B cell (primary cell): ENCODE measurements around the gene NRG2. TPM values are rescaled to one million over a fixed set of nuclear protein-coding genes. Genes with fewer than 3 reads are reported as not detected.

Experiments
- ATAC-seq: fragments of 200-7000 bp; cut with Tn5 transposase; one replicate; pipeline ENCODE4 v1.10.0; 2021; ENCODE audit warnings: low read depth, mild to moderate bottlenecking, moderate number of reproducible peaks, moderate library complexity
- CTCF ChIA-PET: fragments of 350-600 bp; sonication (Branson Sonifier 250); formaldehyde crosslinking; loops from one replicate; lab custom pipeline; 2021; ENCODE audit warnings: antibody characterized with exemption, inconsistent platforms; lab: Charles Lee
- POLR2A ChIA-PET: fragments of 350-600 bp; sonication (Branson Sonifier 250); formaldehyde crosslinking; loops from one replicate; lab custom pipeline; 2021; ENCODE audit warnings: antibody characterized with exemption; lab: Charles Lee
- DNase-seq: peaks from one replicate; pipeline ENCODE4 v3.0.0; 2013
- H2AFZ ChIP-seq: 2 replicates; pipeline ENCODE4 v1.6.1; 2012; ENCODE audit warnings: mild to moderate bottlenecking, low read depth, low read length; ENCODE audit not compliant: insufficient read depth, poor library complexity, severe bottlenecking
- H3K27ac ChIP-seq, 2 donors: 1 replicate in 1 of 2; 2 replicates in 1 of 2; pipeline ENCODE4 v1.5.1; 2012 to 2013; ENCODE audit warnings: low read length in 2 of 2, mild to moderate bottlenecking in 2 of 2, moderate library complexity in 1 of 2
- H3K27me3 ChIP-seq, 4 experiments: fragments of 200-600 bp in 1 of 4; sonication (generic) in 1 of 4; replicated peaks in 1 of 4; 1 replicate in 2 of 4; 2 replicates in 2 of 4; pipeline versions ENCODE4 v1.6.1 to v1.7.0; 2013 to 2016; ENCODE audit warnings: low read length in 3 of 4, mild to moderate bottlenecking in 2 of 4, mixed read lengths in 1 of 4, moderate library complexity in 1 of 4; ENCODE audit not compliant: insufficient read depth in 4 of 4, control insufficient read depth in 3 of 4; ENCODE audit errors: control extremely low read depth in 1 of 4
- H3K36me3 ChIP-seq, 2 experiments: replicated peaks in 1 of 2; 1 replicate in 1 of 2; 2 replicates in 1 of 2; pipeline versions ENCODE4 v1.6.1 to v1.7.1; 2013; ENCODE audit warnings: low read length in 1 of 2; ENCODE audit not compliant: insufficient read depth in 2 of 2, control insufficient read depth in 1 of 2; ENCODE audit errors: control extremely low read depth in 1 of 2, extremely low read depth in 1 of 2
- H3K4me1 ChIP-seq, 2 donors: fragments of 200-600 bp in 1 of 2; sonication (generic) in 1 of 2; 1 replicate in 1 of 2; 2 replicates in 1 of 2; pipeline versions ENCODE4 v1.5.1 to v1.6.1; 2013 to 2017; ENCODE audit warnings: low read length in 2 of 2; ENCODE audit not compliant: control insufficient read depth in 2 of 2, insufficient read depth in 2 of 2
- H3K4me2 ChIP-seq: replicated peaks from 2 replicates; pipeline ENCODE3; 2012; ENCODE audit warnings: mild to moderate bottlenecking, low read depth, low read length; ENCODE audit not compliant: poor library complexity, severe bottlenecking
- H3K4me3 ChIP-seq, 5 experiments: fragments of 200-600 bp in 1 of 5; sonication (generic) in 1 of 5; 1 replicate in 3 of 5; 2 replicates in 2 of 5; pipeline versions ENCODE4 v1.5.1 to v1.7.0; 2011 to 2016; ENCODE audit warnings: low read length in 4 of 5, mild to moderate bottlenecking in 4 of 5, low read depth in 2 of 5, control low read depth in 1 of 5, moderate library complexity in 1 of 5; ENCODE audit not compliant: insufficient read depth in 1 of 5; ENCODE audit errors: control extremely low read depth in 1 of 5, extremely low read depth in 1 of 5
- H3K79me2 ChIP-seq: fragments of 200-600 bp; sonication (generic); one replicate; pipeline ENCODE4 v1.6.0; 2016; ENCODE audit warnings: low read length; ENCODE audit not compliant: control insufficient read depth, insufficient read depth
- H3K9ac ChIP-seq: fragments of 200-600 bp; sonication (generic); 2 replicates; pipeline ENCODE4 v1.6.1; 2017; ENCODE audit warnings: mild to moderate bottlenecking, low read length, moderate library complexity
- H3K9me3 ChIP-seq, 3 donors: one replicate each; pipeline versions ENCODE4 v1.6.1 to v1.7.1; 2013; ENCODE audit warnings: low read length in 2 of 3; ENCODE audit not compliant: control insufficient read depth in 2 of 3, insufficient read depth in 1 of 3; ENCODE audit errors: control extremely low read depth in 1 of 3
- H4K20me1 ChIP-seq: 2 replicates; pipeline ENCODE4 v1.6.0; 2012; ENCODE audit warnings: mild to moderate bottlenecking, low read length; ENCODE audit not compliant: insufficient read depth, control insufficient read depth, poor library complexity, severe bottlenecking
- H3K27ac Mint-ChIP-seq: one replicate; pipeline ENCODE4 v1.8.0; 2021; ENCODE audit warnings: mixed read lengths
- H3K27me3 Mint-ChIP-seq: one replicate; pipeline ENCODE4 v1.8.0; 2021; ENCODE audit warnings: mixed read lengths
- H3K4me1 Mint-ChIP-seq: one replicate; pipeline ENCODE4 v1.8.0; 2021; ENCODE audit warnings: mixed read lengths
- H3K4me3 Mint-ChIP-seq: one replicate; pipeline ENCODE4 v1.8.0; 2021; ENCODE audit warnings: mixed read lengths
- H3K9me3 Mint-ChIP-seq: one replicate; pipeline ENCODE4 v1.8.0; 2022; ENCODE audit warnings: mixed read lengths; ENCODE audit not compliant: insufficient read depth
- CTCF ChIP-seq: fragments of 200-600 bp; IDR thresholded peaks from one replicate; pipeline ENCODE4 v1.8.0; 2022; ENCODE audit warnings: antibody characterized with exemption, mild to moderate bottlenecking
- EZH2 ChIP-seq: IDR thresholded peaks from 2 replicates; pipeline ENCODE4 v1.6.1; 2012; ENCODE audit warnings: borderline replicate concordance, low read depth, mild to moderate bottlenecking, moderate library complexity, low read length; ENCODE audit not compliant: insufficient read depth, poor library complexity, severe bottlenecking
- WGBS: methylation state at CpG from one replicate; pipeline ENCODE4 v1.1.5; 2013; ENCODE audit warnings: missing lambda C conversion rate; ENCODE audit not compliant: insufficient coverage; 5-methylcytosine and 5-hydroxymethylcytosine counted together
- intact Hi-C: fragments of 100-400 bp; cut with micrococcal nuclease; formaldehyde crosslinking; loops from one replicate; pipeline ENCODE4 v1.10.0; 2022
- polyA plus RNA-seq: library from polyadenylated mRNA; depleted of rRNA; stranded (reverse); fragments of >200 nt; gene quantifications from 2 replicates; pipeline ENCODE4 v1.2.3, GENCODE V29; 2012
- total RNA-seq, 2 donors: library from RNA; stranded (reverse); fragments of 120-200 nt in 1 of 2; gene quantifications; 1 replicate in 1 of 2; 2 replicates in 1 of 2; pipeline versions ENCODE4 v1.2.3 to v1.2.4, GENCODE V29; 2013 to 2022

Gene NRG2
- total and polyA plus RNA-seq, 2 donors (not counting 1 experiment from before 2014, with no cell fraction given), result 0.13 to 0.15 TPM

- Mint-ChIP-seq H3K9me3 (no peaks in the 10 kb centered on the region), H3K4me3 (no peak overlapping the region), H3K27ac (no peak overlapping the region), H3K4me1 (no peaks in the 10 kb centered on the region), H3K27me3 (peaks cover 61% of the 10 kb centered on the region)
- Histone ChIP-seq H2AFZ (no peak overlapping the region), H3K79me2 (no peaks in the 10 kb centered on the region), H3K4me3 (no peak overlapping the region), H3K36me3 (no peaks in the 10 kb centered on the region), H3K4me1 (no peaks in the 10 kb centered on the region), H3K9ac (no peak overlapping the region), H3K9me3 (no peaks in the 10 kb centered on the region), H4K20me1 (no peaks in the 10 kb centered on the region), H3K27me3 (peaks cover 0 to 32% (median 13%) of the 10 kb centered on the region in 4 experiments), H3K4me2 (no peak overlapping the region), H3K27ac (no peak overlapping the region)
- ATAC-seq, result no peak
- no peak for TF ChIP-seq CTCF
- TF ChIP-seq EZH2, result no peak
- ChIA-PET POLR2A (interaction anchor here (0.6 kb wide), 1 partner anchor 390 kb away, joined by 9 read pairs; no protein-coding TSS in a partner anchor), CTCF (no interaction called here)
- no peak for DNase-seq
- WGBS, result no CpG with 5 or more reads among the region's 2 CpGs
- intact Hi-C loops, result no loop called here
These were observed 15.3 kb downstream of the NRG2 start for GRCh38 chr5:140027807-140028206.

GRCh38 chr5:140025736-140026135 is 17.4 kb downstream of the NRG2 start:
- H3K4me3 ChIP-seq, result no peak overlapping the region
- H3K4me2 ChIP-seq, result no peak overlapping the region
- H3K9me3 ChIP-seq, result no peaks in the 10 kb centered on the region
- Mint-ChIP-seq H3K4me3 (no peak overlapping the region), H3K27me3 (peaks cover 48% of the 10 kb centered on the region), H3K9me3 (no peaks in the 10 kb centered on the region), H3K27ac (no peak overlapping the region), H3K4me1 (no peaks in the 10 kb centered on the region)
- no peaks in the 10 kb centered on the region for H3K36me3 ChIP-seq
- no peak overlapping the region for H3K27ac ChIP-seq
- H3K79me2 ChIP-seq, result no peaks in the 10 kb centered on the region
- H3K9ac ChIP-seq, result no peak overlapping the region
- no peaks in the 10 kb centered on the region for H3K4me1 ChIP-seq
- ATAC-seq (no peak), DNase-seq (no peak)
- H2AFZ ChIP-seq, result no peak overlapping the region
- ChIA-PET POLR2A (no interaction called here), CTCF (no interaction called here)
- TF ChIP-seq CTCF (no peak), EZH2 (no peak)
- WGBS, result 80% methylated on average over 1 of the region's 3 CpGs
- intact Hi-C loops, result no loop called here
- peaks cover 0 to 31% (median 13%) of the 10 kb centered on the region in 4 experiments for H3K27me3 ChIP-seq
- no peaks in the 10 kb centered on the region for H4K20me1 ChIP-seq
